GM18861 (cell line): ENCODE measurements around the gene PDE8A.

Experiments
- ATAC-seq: cut with Tn5 transposase; IDR thresholded peaks from one replicate; pipeline ENCODE4 v1.9.1; 2021; ENCODE audit not compliant: unreplicated experiment

The PDE8A gene, protein sequence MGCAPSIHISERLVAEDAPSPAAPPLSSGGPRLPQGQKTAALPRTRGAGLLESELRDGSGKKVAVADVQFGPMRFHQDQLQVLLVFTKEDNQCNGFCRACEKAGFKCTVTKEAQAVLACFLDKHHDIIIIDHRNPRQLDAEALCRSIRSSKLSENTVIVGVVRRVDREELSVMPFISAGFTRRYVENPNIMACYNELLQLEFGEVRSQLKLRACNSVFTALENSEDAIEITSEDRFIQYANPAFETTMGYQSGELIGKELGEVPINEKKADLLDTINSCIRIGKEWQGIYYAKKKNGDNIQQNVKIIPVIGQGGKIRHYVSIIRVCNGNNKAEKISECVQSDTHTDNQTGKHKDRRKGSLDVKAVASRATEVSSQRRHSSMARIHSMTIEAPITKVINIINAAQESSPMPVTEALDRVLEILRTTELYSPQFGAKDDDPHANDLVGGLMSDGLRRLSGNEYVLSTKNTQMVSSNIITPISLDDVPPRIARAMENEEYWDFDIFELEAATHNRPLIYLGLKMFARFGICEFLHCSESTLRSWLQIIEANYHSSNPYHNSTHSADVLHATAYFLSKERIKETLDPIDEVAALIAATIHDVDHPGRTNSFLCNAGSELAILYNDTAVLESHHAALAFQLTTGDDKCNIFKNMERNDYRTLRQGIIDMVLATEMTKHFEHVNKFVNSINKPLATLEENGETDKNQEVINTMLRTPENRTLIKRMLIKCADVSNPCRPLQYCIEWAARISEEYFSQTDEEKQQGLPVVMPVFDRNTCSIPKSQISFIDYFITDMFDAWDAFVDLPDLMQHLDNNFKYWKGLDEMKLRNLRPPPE

DNA sequence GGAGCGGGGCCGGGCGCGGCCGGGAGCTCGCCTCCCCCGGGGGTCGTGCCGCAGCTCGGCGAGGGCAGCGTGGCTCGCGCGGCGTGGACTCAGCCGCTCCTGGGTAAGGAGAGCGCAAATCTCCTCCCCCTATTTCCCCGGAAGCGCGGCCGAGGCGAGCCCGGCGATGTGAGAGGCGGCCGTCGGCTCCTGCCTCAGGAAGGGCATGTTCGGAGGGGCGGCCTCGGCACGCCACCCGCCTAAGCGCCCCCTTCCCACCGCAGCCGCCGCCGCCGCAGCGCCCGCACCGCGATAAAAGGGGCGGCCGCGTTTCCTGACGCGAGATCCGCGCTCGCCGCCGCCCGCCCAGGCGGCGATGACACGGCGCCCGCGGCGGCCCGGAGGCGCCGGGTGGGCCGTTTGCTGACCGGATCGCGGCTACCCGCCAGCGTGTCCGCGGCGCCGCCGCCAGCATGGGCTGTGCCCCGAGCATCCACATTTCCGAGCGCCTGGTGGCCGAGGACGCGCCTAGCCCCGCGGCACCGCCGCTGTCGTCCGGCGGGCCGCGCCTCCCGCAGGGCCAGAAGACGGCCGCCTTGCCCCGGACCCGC, at the start of gene PDE8A:
TSS of gene PDE8A (plus strand) at position 146 of the 590 bp plus-strand sequence. CDS start at position 453, 307 bp downstream.
- peak; percentile 15 for ATAC-seq

DNA sequence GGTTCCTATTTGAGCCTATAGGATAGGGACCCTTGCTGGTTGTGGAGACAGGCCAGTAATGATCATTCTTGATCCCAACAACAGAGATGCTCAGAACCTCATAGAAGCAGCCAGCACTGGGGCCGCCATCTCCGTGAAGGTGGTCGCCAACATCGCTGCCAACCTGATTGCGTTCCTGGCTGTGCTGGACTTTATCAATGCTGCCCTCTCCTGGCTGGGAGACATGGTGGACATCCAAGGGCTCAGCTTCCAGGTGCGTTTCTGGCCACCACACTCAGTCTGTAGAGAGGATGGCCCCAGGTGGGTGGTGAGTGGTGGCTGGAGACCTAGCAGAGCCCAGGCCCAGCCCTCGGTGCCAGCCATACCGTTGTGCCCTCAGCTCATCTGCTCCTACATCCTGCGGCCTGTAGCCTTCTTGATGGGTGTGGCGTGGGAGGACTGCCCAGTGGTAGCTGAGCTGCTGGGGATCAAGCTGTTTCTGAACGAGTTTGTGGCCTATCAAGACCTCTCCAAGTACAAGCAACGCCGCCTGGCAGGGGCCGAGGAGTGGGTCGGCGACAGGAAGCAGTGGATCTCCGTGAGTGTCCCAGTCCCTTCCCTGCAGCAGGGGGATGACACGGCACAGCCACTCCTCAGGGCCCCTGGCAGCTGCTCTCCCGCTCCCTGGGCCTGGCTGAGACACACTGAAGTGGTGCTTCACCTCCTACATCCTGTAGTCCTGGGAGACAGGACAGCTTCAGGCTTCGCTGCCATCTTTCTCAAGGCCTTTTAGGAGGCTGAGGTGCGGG, 46.5 kb upstream of the PDE8A start:
- ATAC-seq = no peak

- no peak for ATAC-seq
These were observed 44.5 kb upstream of the PDE8A start for GRCh38 chr15:84937144-84937543.

DNA sequence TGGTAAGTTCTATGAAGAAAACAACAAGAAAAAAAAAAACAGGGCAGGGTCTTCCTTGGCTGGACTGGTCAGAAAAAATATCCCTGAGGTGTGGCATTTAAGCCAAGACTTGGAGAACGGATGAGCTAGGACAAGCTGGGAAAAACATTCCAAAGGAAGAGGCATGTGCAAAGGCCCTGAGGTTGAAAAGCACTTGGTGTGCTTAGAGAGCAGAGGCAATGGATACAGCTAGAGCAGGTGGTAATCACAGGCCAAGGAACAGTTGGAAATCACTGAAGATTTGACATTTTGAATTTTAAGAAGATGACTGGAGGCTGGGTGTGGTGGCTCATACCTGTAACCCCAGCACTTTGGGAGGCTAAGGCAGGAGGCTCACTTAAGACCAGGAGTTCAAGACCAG, 42.9 kb upstream of the PDE8A start:
- ATAC-seq = no peak

- ATAC-seq = no peak
These were observed 41.3 kb upstream of the PDE8A start for GRCh38 chr15:84940399-84940798.

DNA sequence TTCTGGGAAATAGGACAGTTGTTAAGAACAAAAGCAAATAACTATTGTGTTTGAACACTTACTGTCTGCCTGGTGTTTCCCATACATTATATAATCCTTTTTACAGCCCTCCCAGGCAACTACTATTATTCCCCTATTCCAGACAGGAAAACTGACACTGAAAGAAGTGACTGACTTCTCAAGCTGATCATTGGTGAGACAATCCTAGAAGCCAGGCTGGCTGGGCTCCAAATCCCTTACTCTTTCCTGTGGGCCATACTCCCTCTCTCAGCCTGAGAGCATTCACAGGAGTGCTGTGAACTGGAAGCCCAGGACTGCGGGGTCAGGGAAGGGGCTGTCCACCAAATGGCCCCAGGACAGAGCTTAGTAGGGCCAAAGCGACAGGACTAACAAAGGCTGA, 39.2 kb upstream of the PDE8A start:
- ATAC-seq = no peak

DNA sequence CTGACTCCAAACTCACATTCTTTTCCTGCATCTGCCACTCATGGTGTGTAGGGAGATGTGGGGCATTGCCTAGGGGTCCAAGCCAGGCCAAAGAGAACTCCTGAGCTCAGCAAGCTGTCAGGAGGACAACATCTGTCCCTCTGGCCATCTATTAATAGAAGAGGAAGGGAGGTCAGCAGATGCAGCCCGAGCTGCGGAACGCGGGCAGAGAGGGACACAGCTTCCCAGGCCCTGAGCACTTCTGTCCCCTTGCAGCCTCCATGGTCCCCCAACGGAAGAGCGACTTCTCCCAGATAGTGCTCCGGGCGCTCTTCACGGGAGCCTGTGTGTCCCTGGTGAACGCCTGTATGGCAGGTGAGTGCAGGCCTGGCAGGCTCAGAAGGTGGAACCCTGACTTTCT, 37.3 kb upstream of the PDE8A start:
- ATAC-seq = no peak

- no peak for ATAC-seq
These were observed 36.8 kb upstream of the PDE8A start for GRCh38 chr15:84944861-84945260.

GRCh38 chr15:84946772-84947489, 34.7 kb upstream of the PDE8A start:
- no peak for ATAC-seq

GRCh38 chr15:84947947-84948830, 33.5 kb upstream of the PDE8A start:
- ATAC-seq = no peak

- no peak for ATAC-seq
These were observed 32.6 kb upstream of the PDE8A start for GRCh38 chr15:84949043-84949442.

GRCh38 chr15:84949845-84950569, 31.6 kb upstream of the PDE8A start:
- no peak for ATAC-seq

DNA sequence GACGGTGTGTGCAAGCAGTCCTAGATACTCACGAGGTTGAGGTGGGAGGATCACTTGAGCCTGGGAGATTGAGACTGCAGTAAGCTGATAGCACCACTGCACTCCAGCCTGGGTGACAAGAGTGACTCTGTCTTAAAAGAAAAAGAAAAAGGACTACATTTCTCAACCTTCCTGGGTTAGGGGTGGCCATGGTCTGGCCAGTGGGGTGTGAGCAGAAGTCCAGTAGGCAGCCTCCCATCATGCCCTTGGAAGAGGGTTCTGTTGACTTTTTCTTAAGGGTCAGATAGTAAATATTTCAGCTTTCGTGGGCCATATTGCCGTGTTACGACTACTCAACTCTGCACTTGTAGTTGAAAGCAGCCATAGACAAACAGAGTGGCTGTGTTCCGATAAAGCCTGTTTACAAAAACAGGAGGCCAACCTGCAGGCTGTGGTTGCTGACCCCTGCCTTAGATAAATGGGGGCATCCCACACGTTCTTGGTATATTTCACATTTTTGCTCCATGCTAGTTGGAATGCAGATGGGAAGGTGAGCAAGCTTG, 31.0 kb upstream of the PDE8A start:
- no peak for ATAC-seq

DNA sequence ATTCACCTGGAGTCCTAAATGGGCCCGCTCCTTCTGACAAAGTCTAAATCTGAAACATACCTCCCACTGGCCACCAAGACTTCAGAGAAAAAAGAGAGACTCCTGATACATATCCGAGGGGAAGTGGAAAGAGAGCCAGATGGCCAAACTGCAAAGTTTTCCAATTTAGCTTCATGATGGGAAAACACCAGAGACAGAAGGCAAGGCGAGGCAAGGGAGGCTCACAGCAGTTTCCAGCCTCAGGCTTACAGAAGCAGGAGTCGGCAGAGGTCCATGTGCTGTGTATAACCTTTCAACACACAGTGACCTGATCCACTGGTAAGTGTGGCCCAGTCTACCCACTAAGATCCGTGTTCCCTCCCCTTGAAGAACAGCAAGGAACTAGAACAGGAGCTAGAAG, 29.9 kb upstream of the PDE8A start:
- ATAC-seq = no peak

- no peak for ATAC-seq
These were observed 28.5 kb upstream of the PDE8A start for GRCh38 chr15:84953136-84953535.

- ATAC-seq = no peak
These were observed 27.9 kb upstream of the PDE8A start for GRCh38 chr15:84953726-84954125.

GRCh38 chr15:84955089-84955848, 26.4 kb upstream of the PDE8A start:
- ATAC-seq = no peak

DNA sequence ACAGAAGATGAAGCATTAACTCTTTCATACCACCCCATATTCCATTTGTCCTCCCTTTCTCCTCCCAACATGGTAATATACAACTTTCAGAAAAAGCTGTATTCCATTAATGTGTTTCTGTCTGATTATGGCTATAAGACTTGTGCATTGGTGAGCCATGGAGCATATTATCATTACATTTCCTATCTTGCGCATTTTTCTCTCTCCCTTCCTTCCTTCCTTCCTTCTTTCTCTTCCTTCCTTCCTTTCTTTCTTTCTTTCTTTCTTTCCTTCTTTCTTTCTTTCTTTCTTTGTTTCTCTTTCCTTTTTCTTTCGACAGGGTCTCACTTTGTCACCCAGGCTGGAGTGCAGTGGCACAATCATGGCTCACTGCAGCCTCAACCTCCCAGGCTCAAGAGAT, 25.5 kb upstream of the PDE8A start:
- ATAC-seq = no peak
